ENCODE results near the gene FBXO3.
"Not testable (repeated sequence)": the region's sequence is repeated elsewhere in the genome, so short reads cannot be mapped to it uniquely, and the experiment has no call there.

FBXO3 gene

GRCh38 chr11:33773987-33774735 is at the start of gene FBXO3:
Gene FBXO3 (minus strand): TSS chr11:33774520. CDS start chr11:33774497, 23 bp downstream.
- Histone ChIP-seq H3K27me3 (ENCODE audit: low read length) (no peaks in the 10 kb centered on the region), H3K4me2 (ENCODE audit: low read depth, low read length, poor library complexity, severe bottlenecking) (peak within 1 kb of the TSS; percentile 84), H4K20me1 (ENCODE audit: low read depth, low read length) (no peaks in the 10 kb centered on the region), H3K27ac (ENCODE audit: low read depth, low read length) (no peak within 1 kb of the TSS), H2AFZ (ENCODE audit: low read depth, low read length, severe bottlenecking) (peak within 1 kb of the TSS; percentile 79), H3K36me3 (ENCODE audit: low read length) (no peaks in the 10 kb centered on the region), H3F3A (ENCODE audit: insufficient read depth) (no peaks in the 10 kb centered on the region), H3K79me2 (ENCODE audit: insufficient read depth, low read length) (no peaks in the 10 kb centered on the region), H3K4me3 (ENCODE audit: insufficient read depth, low read length, poor library complexity, severe bottlenecking) (peak within 1 kb of the TSS; percentile 73), H3K9me3 (ENCODE audit: insufficient read depth, low read length) (no peaks in the 10 kb centered on the region), H3K9ac (ENCODE audit: low read length) (peak within 1 kb of the TSS; percentile 62), H3K9me2 (replicated peaks; ENCODE audit: insufficient read depth, low read length) (no peaks in the 10 kb centered on the region)
- TF ChIP-seq EZH2phosphoT487 (conservative IDR thresholded peaks at IDR 0.05; ENCODE audit: low read length): no peak
- no peak for TF ChIP-seq CTCF (IDR thresholded peaks at IDR 0.05; ENCODE audit: insufficient read depth, low read length, poor library complexity, severe bottlenecking)

GRCh38 chr11:33822981-33823380 is 48.7 kb upstream of the FBXO3 start:
- not testable (repeated sequence) for H2AFZ ChIP-seq (ENCODE audit: low read depth, low read length, severe bottlenecking); H3K9me2 ChIP-seq (replicated peaks; ENCODE audit: insufficient read depth, low read length); H3K9ac ChIP-seq (ENCODE audit: low read length); H3K79me2 ChIP-seq (ENCODE audit: insufficient read depth, low read length); H3K4me3 ChIP-seq (ENCODE audit: insufficient read depth, low read length, poor library complexity, severe bottlenecking); H3K27me3 ChIP-seq (ENCODE audit: low read length); H4K20me1 ChIP-seq (ENCODE audit: low read depth, low read length); H3K36me3 ChIP-seq (ENCODE audit: low read length); H3K9me3 ChIP-seq (ENCODE audit: insufficient read depth, low read length); H3K27ac ChIP-seq (ENCODE audit: low read depth, low read length); H3F3A ChIP-seq (ENCODE audit: insufficient read depth); H3K4me2 ChIP-seq (ENCODE audit: low read depth, low read length, poor library complexity, severe bottlenecking)

- Histone ChIP-seq H4K20me1 (ENCODE audit: low read depth, low read length) (no peaks in the 10 kb centered on the region), H3K9ac (ENCODE audit: low read length) (no peak overlapping the region), H3K9me3 (ENCODE audit: insufficient read depth, low read length) (no peaks in the 10 kb centered on the region), H3K79me2 (ENCODE audit: insufficient read depth, low read length) (no peaks in the 10 kb centered on the region), H3K27ac (ENCODE audit: low read depth, low read length) (no peak overlapping the region), H3F3A (ENCODE audit: insufficient read depth) (no peaks in the 10 kb centered on the region), H3K4me3 (ENCODE audit: insufficient read depth, low read length, poor library complexity, severe bottlenecking) (no peak overlapping the region), H3K9me2 (replicated peaks; ENCODE audit: insufficient read depth, low read length) (no peaks in the 10 kb centered on the region), H3K27me3 (ENCODE audit: low read length) (no peaks in the 10 kb centered on the region), H2AFZ (ENCODE audit: low read depth, low read length, severe bottlenecking) (no peak overlapping the region), H3K36me3 (ENCODE audit: low read length) (no peaks in the 10 kb centered on the region), H3K4me2 (ENCODE audit: low read depth, low read length, poor library complexity, severe bottlenecking) (no peak overlapping the region)
- no peak for TF ChIP-seq EZH2phosphoT487 (conservative IDR thresholded peaks at IDR 0.05; ENCODE audit: low read length)
- TF ChIP-seq CTCF (IDR thresholded peaks at IDR 0.05; ENCODE audit: insufficient read depth, low read length, poor library complexity, severe bottlenecking): no peak
Observed at GRCh38 chr11:33819278-33820035, 45.1 kb upstream of the FBXO3 start.
